Activated CD4-positive, alpha-beta T cell treated with anti-CD3 and anti-CD28 coated beads, Interleukin-2, amount 10 ng/mL, durations not matched to agents 7 days and 5 days (primary cell): Measurements from ENCODE around the gene EP300. TPM values are rescaled to one million over a fixed set of nuclear protein-coding genes. Genes with fewer than 3 reads are reported as not detected.
"Not testable (repeated sequence)": the region's sequence is repeated elsewhere in the genome, so short reads cannot be mapped to it uniquely, and the experiment has no call there.

Experiments
- CTCF ChIA-PET: fragments of 350-600 bp; sonication (Branson Sonifier 250); formaldehyde crosslinking; loops from one replicate; lab custom pipeline; 2021; ENCODE audit warnings: antibody characterized with exemption; lab: Charles Lee
- POLR2A ChIA-PET: fragments of 350-600 bp; sonication (Branson Sonifier 250); formaldehyde crosslinking; loops from one replicate; lab custom pipeline; 2021; ENCODE audit warnings: antibody characterized with exemption; lab: Charles Lee
- DNase-seq: peaks from one replicate; pipeline ENCODE4 v3.0.0-alpha.2; 2020
- H3K27ac Mint-ChIP-seq: one replicate; pipeline ENCODE4 v1.8.0; 2021; ENCODE audit warnings: mild to moderate bottlenecking, moderate library complexity, mixed read lengths
- H3K27me3 Mint-ChIP-seq: one replicate; pipeline ENCODE4 v1.8.0; 2021; ENCODE audit warnings: mixed read lengths
- H3K36me3 Mint-ChIP-seq: one replicate; pipeline ENCODE4 v1.8.0; 2021; ENCODE audit warnings: low read depth, mixed read lengths
- H3K4me1 Mint-ChIP-seq: one replicate; pipeline ENCODE4 v1.8.0; 2021; ENCODE audit warnings: mixed read lengths
- H3K4me3 Mint-ChIP-seq: one replicate; pipeline ENCODE4 v1.8.0; 2021; ENCODE audit warnings: mild to moderate bottlenecking, moderate library complexity, mixed read lengths
- H3K9me3 Mint-ChIP-seq: one replicate; pipeline ENCODE4 v1.8.0; 2021; ENCODE audit warnings: mixed read lengths
- total RNA-seq, 2 experiments: library from RNA; stranded (reverse); gene quantifications; one replicate each; pipeline ENCODE4 v1.2.3, GENCODE V29; 2021

Gene EP300
- 10 to 100 TPM; 78.7 to 79.2 TPM for total RNA-seq

DNA sequence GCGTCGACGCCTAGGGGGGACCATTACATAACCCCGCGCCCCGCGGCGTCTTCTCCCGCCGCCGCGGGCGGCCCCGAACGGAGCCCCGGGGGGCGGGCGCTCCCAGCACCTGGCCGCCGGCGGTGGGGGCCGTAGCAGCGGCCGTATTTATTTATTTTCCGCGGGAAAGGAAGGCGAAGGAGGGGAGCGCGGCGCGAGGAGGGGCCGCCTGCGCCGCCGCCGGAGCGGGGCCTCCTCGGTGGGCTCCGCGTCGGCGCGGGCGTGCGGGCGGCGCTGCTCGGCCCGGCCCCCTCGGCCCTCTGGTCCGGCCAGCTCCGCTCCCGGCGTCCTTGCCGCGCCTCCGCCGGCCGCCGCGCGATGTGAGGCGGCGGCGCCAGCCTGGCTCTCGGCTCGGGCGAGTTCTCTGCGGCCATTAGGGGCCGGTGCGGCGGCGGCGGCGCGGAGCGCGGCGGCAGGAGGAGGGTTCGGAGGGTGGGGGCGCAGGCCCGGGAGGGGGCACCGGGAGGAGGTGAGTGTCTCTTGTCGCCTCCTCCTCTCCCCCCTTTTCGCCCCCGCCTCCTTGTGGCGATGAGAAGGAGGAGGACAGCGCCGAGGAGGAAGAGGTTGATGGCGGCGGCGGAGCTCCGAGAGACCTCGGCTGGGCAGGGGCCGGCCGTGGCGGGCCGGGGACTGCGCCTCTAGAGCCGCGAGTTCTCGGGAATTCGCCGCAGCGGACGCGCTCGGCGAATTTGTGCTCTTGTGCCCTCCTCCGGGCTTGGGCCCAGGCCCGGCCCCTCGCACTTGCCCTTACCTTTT lies at the start of gene EP300:
TSS of gene EP300 (plus strand) at position 570 of the 795 bp plus-strand sequence. CDS start 413 bp downstream, outside the sequence.
- Mint-ChIP-seq H3K4me3 (peak within 1 kb of the TSS; percentile 92), H3K27ac (peak within 1 kb of the TSS; percentile 99), H3K27me3 (no peaks in the 10 kb centered on the region), H3K36me3 (peaks cover 28% of the 10 kb centered on the region), H3K4me1 (peaks cover 33% of the 10 kb centered on the region), H3K9me3 (no peaks in the 10 kb centered on the region)
- peak; percentile 90 for DNase-seq
- ChIA-PET CTCF (interaction anchor here (0.7 to 1.6 kb wide), 6 partner anchors 11 to 170 kb away, joined by 3 to 6 read pairs (median 4); no protein-coding TSS in a partner anchor), POLR2A (interaction anchor here (0.5 to 2.3 kb wide), 5 partner anchors 70 to 614 kb away, joined by 3 to 9 read pairs (median 3); partner anchors contain the start of genes RBX1 and ST13)

DNA sequence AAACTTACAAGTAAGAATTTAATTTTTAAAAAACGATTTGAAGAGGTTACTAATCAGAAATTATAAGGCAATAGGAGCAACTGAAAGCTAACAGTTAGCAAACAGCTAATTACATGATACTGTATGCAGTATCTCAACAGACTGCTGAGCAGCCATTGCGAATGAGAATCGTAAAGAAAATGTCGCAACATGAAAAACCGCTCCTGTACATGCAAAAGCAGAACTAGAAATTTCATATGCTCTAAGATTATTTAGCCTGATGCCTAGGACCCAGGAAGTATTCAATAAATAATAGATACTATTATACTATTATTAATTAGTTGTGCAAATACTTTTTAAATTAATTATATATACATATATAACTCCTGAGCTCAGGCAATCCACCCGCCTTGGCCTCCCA lies 48.7 kb upstream of the EP300 start:
- H3K27me3 Mint-ChIP-seq, result peaks cover 2% of the 10 kb centered on the region
- H3K27ac Mint-ChIP-seq, result no peak overlapping the region
- ChIA-PET CTCF (no interaction called here), POLR2A (no interaction called here)
- no peaks in the 10 kb centered on the region for H3K9me3 Mint-ChIP-seq
- no peak for DNase-seq
- no peaks in the 10 kb centered on the region for H3K36me3 Mint-ChIP-seq
- no peak overlapping the region for H3K4me3 Mint-ChIP-seq
- H3K4me1 Mint-ChIP-seq, result peaks cover 2% of the 10 kb centered on the region

DNA sequence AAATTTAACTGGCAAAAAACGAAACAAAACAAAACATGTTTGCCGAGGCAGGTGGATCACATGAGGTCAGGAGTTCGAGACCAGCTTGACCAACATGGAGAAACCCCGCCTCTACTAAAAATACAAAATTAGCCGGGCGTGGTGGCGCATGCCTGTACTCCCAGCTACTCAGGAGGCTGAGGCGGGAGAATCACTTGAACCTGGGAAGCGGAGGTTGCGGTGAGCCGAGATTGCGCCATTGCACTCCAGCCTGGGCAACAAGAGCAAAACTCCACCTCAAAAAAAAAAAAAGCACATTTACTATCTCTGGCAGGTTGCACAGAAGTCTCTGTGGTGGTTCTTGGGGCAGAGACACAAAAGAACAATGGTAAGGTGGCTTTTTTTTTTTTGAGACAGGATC lies 46.8 kb upstream of the EP300 start:
- POLR2A ChIA-PET, H3K4me3 Mint-ChIP-seq, CTCF ChIA-PET: not testable (repeated sequence)

DNA sequence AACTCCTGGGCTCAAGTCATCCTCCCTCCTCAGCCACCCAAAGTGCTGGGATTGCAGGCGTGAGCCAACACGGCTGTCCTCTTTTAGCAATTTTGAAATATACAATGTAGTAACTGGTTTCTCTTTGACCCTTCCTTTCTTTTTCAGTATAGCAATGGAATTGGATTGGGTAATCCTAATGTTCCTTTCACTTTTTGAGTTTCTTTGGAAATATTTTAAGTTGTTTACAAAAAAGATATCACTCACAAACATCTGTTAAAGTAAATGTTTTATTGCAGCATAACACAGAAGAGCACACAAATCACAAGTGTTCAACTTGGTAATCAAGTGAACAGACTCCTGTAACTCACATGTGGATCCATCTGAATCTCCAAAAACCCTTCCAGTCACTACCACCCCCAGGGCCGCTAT lies 44.6 kb upstream of the EP300 start:
- H3K27me3 Mint-ChIP-seq, result no peaks in the 10 kb centered on the region
- no peak for DNase-seq
- no peak overlapping the region for H3K4me3 Mint-ChIP-seq
- ChIA-PET CTCF (interaction anchor here (0.6 kb wide), 1 partner anchor 35 kb away, joined by 4 read pairs; no protein-coding TSS in a partner anchor), POLR2A (no interaction called here)
- H3K36me3 Mint-ChIP-seq, result no peaks in the 10 kb centered on the region
- no peak overlapping the region for H3K27ac Mint-ChIP-seq
- no peaks in the 10 kb centered on the region for H3K9me3 Mint-ChIP-seq
- H3K4me1 Mint-ChIP-seq, result peaks cover 5% of the 10 kb centered on the region

More for the DNA sequence above, 46.8 kb upstream of the EP300 start:
- H3K27ac Mint-ChIP-seq, H3K4me1 Mint-ChIP-seq, H3K27me3 Mint-ChIP-seq, H3K9me3 Mint-ChIP-seq, H3K36me3 Mint-ChIP-seq, DNase-seq: not testable (repeated sequence)

DNA sequence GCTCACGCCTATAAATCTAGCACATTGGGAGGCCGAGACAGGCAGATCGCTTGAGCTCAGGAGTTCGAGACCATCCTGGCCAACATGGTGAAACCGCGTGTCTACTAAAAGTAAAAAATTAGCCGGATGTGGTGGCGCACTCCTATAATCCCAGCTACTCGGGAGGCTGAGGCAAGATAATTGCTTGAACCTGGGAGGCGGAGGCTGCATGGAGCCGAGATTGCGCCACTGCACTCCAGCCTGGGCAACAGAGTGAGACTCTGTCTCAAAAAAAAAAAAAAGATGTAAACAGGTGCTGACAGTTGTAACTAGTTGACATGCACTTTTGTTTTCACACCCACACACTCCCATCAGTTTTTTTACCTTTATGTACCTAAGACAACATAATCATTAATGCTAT lies 44.0 kb upstream of the EP300 start:
- H3K36me3 Mint-ChIP-seq, H3K27ac Mint-ChIP-seq, CTCF ChIA-PET, DNase-seq, POLR2A ChIA-PET, H3K4me1 Mint-ChIP-seq, H3K27me3 Mint-ChIP-seq, H3K9me3 Mint-ChIP-seq, H3K4me3 Mint-ChIP-seq: not testable (repeated sequence)

DNA sequence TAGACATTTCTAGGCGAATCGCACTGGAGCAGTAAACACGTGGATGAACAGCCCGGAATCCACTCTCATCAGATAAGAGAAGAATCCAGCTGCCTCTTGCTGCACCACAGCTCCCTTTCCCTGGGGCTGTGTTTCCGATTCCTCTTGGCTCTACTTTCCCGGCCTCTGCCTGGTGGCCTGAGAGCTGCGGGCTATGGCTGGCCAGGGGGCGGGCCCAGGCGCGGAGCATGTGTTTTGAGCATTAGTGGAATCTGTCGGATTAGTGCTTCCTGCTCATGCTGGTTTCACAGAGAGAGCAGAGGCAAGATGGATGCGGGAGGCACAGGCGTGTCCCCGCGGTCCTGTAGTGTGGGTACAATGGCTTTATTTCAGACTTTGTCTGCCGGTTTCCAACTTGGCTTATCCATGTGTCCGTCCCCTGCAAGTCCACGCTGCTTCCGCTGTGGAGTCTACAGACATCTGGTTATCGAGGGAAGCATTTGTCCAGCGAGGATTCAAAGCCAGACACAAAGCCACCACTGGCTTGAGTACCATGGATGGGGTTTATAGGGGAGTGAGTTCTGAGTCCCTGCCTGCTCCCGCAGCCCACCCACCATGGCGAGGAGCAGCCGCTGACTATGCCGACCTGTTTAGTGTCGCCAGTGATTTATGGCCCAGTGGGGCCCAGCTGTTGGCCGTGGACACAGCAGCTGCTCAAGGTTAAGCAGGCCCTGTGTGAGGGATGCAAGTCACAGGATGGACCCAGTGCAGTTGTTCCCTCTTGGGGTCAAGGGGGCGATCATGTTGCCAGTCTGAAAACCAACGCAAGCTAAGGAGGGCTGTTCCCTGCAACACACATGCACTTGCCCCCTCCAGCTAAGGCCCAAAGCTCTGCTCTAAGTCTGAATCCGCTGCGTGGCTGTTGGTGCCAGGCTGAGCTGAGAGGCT lies 43.3 kb upstream of the EP300 start:
- Mint-ChIP-seq H3K36me3 (no peaks in the 10 kb centered on the region), H3K27ac (no peak overlapping the region), H3K4me1 (peaks cover 11% of the 10 kb centered on the region), H3K4me3 (no peak overlapping the region), H3K9me3 (no peaks in the 10 kb centered on the region), H3K27me3 (no peaks in the 10 kb centered on the region)
- ChIA-PET CTCF (interaction anchor here (0.6 kb wide), 4 partner anchors 9 to 84 kb away, joined by 3 to 4 read pairs (median 3); no protein-coding TSS in a partner anchor), POLR2A (no interaction called here)
- DNase-seq, result no peak

DNA sequence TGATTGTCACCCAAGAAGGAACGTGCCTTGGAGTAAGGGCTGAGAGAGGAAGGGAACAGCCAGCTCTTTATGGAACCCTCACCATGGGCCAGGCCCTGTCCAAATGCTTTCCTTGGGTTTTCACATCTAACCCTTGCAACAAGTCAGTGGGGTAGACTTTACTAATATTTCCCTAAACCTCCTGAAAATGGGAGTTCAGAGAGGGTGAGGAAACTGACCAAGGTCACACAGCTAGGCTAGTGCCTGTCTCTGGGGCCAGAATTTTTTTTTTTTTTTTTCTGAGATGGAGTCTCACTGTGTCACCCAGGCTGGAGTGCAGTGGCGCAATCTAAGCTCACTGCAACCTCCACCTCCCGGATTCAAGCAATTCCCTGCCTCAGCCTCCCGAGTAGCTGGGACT lies 42.6 kb upstream of the EP300 start:
- peaks cover 11% of the 10 kb centered on the region for H3K4me1 Mint-ChIP-seq
- CTCF ChIA-PET, result interaction anchor here (0.6 kb wide), 2 partner anchors 12 to 85 kb away, joined by 3 to 4 read pairs; no protein-coding TSS in a partner anchor
- H3K4me3 Mint-ChIP-seq, H3K9me3 Mint-ChIP-seq, H3K27ac Mint-ChIP-seq, H3K27me3 Mint-ChIP-seq, DNase-seq, H3K36me3 Mint-ChIP-seq, POLR2A ChIA-PET: not testable (repeated sequence)

DNA sequence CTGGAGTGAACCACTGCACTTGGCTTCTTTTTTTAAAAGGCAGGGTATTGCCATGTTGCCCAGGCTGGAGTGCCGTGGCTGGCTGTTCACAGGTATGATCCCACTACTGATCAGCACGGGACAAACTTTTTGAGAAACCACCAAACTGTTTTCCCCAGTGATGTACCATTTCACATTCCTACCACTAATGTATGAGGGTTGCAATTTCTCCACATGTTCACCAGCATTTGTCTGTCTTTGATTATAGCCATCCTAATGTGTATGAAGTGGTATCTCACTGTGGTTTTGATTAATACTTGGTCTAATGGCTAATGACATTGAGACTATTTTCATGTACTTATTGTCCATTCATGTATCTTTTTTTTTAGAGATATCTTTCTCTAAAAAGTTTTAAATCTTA lies 41.5 kb upstream of the EP300 start:
- no peak for DNase-seq
- Mint-ChIP-seq H3K4me1 (peaks cover 11% of the 10 kb centered on the region), H3K9me3 (no peaks in the 10 kb centered on the region), H3K27me3 (no peaks in the 10 kb centered on the region), H3K27ac (no peak overlapping the region), H3K36me3 (no peaks in the 10 kb centered on the region), H3K4me3 (no peak overlapping the region)
- ChIA-PET POLR2A (no interaction called here), CTCF (no interaction called here)

DNA sequence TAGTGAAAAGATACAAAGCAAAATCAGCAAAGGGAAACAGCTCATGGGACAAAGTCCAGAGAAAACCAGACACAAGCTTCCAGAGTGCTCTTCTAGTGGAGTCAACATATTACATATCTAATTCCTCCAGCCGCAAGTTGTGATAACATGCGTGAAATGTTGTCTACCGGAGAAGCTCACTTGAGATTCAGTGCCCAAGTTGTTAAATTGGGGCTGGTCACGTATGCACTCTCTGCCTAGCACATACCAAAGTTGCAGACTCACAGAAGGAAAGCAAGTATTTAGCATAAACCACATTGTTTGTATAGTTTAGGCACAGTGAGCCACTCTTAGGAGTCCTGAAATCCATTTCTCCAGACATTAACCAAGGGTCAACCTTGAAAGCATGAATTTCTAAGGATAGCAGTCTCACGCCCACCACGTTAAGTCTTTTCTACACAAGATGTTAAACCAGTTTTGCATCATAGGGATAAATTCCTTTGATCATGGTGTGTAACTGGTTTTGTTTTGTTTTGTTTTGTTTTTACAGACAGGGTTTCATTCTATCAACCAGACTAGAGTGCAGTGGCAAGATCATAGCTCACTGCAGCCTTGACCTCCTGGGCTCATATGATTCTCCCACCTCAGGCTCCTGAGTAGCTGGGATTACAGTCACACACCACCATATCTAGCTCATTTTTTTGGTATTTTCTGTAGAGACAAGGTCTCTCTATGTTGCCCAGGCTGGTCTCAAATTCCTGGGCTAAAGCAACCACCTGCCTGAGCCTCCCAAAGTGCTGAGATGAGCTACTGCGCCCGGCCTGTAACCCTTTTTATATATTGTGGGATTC lies 39.5 kb upstream of the EP300 start:
- Mint-ChIP-seq H3K27me3 (no peaks in the 10 kb centered on the region), H3K4me1 (peaks cover 11% of the 10 kb centered on the region), H3K4me3 (no peak overlapping the region), H3K9me3 (no peaks in the 10 kb centered on the region), H3K27ac (no peak overlapping the region), H3K36me3 (no peaks in the 10 kb centered on the region)
- POLR2A ChIA-PET, result interaction anchor here (0.6 kb wide), 1 partner anchor 78 kb away, joined by 4 read pairs; no protein-coding TSS in a partner anchor
- no peak for DNase-seq
- CTCF ChIA-PET, result no interaction called here

DNA sequence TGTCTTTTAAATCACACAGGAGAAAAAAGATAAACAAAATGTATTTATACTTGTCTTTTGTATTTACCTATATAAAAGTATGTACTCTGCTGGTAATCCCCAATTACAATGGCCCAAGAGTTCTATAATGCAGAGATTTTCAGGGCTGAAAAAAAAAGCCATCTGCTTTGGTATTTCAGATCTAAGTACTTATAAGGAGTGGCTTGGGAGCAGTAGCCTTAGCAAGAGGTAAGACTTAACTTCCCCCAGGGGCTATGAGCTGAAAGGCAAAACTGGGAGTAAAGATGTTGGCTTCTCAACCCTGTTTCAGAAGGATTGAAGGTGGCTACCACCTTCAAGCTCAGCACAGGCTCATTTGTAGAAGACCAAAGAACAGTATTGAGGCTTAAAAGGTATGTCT lies 35.3 kb upstream of the EP300 start:
- Mint-ChIP-seq H3K27me3 (no peaks in the 10 kb centered on the region), H3K4me1 (peaks cover 6% of the 10 kb centered on the region), H3K36me3 (no peaks in the 10 kb centered on the region), H3K4me3 (no peak overlapping the region), H3K27ac (no peak overlapping the region), H3K9me3 (no peaks in the 10 kb centered on the region)
- POLR2A ChIA-PET, result no interaction called here
- no peak for DNase-seq
- CTCF ChIA-PET, result interaction anchor here (0.7 kb wide), 1 partner anchor 1329 kb away, joined by 3 read pairs; no protein-coding TSS in a partner anchor

DNA sequence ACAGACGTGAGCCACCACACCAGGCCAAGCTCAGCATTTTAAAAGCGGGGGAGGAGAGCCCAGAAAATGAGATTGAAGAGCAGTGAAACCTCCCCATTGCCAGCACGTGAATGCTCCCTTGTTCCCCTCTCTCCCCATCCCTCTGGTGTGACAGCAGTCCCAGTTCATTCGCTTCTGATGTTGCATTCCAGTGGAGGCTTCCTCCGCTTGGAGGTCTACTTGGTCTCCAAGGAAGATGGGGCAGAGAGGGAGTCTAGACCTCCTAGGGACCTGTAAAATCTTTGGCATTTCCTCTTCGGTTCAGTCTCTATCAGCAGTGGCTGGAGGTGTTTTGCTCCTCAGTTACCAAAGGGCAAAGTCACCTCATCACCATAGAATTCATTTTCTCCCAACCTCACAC lies 30.2 kb upstream of the EP300 start:
- DNase-seq, result no peak
- POLR2A ChIA-PET, result no interaction called here
- no peaks in the 10 kb centered on the region for H3K9me3 Mint-ChIP-seq
- H3K36me3 Mint-ChIP-seq, result no peaks in the 10 kb centered on the region
- no peaks in the 10 kb centered on the region for H3K27me3 Mint-ChIP-seq
- no peak overlapping the region for H3K4me3 Mint-ChIP-seq
- H3K4me1 Mint-ChIP-seq, result no peaks in the 10 kb centered on the region
- no peak overlapping the region for H3K27ac Mint-ChIP-seq
- CTCF ChIA-PET, result interaction anchor here (0.6 kb wide), 1 partner anchor 389 kb away, joined by 3 read pairs; no protein-coding TSS in a partner anchor

DNA sequence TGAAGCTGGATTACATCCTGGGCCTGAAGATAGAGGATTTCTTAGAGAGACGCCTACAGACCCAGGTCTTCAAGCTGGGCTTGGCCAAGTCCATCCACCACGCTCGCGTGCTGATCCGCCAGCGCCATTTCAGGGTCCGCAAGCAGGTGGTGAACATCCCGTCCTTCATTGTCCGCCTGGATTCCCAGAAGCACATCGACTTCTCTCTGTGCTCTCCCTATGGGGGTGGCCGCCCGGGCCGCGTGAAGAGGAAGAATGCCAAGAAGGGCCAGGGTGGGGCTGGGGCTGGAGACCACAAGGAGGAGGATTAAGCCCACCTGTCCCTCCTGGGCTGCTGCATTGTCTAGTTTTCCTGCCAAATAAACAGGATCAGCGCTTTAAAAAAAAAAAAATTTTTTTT lies 28.1 kb upstream of the EP300 start:
- H3K27ac Mint-ChIP-seq, CTCF ChIA-PET: not testable (repeated sequence)

More for the DNA sequence above, 28.1 kb upstream of the EP300 start:
- DNase-seq, H3K27me3 Mint-ChIP-seq, H3K4me1 Mint-ChIP-seq, H3K9me3 Mint-ChIP-seq, H3K4me3 Mint-ChIP-seq, H3K36me3 Mint-ChIP-seq, POLR2A ChIA-PET: not testable (repeated sequence)
